IMR-90 (cell line): Measurements from ENCODE around the gene RFT1. TPM values are rescaled to one million over a fixed set of nuclear protein-coding genes. Genes with fewer than 3 reads are reported as not detected.

Experiments
- ATAC-seq: fragments of 200-7000 bp; cut with Tn5 transposase; 2 replicates; pipeline ENCODE4 v1.9.1; 2020; ENCODE audit warnings: low read depth, mild to moderate bottlenecking, moderate library complexity
- BruUV-seq: library from RNA; stranded (reverse); fragments of 400-500 nt; replicated peaks from 2 replicates; lab custom pipeline; 2021; lab: Mats Ljungman, UMichigan
- CTCF ChIA-PET: fragments of 300-600 bp; formaldehyde crosslinking; extraction: SDS; loops from one replicate; lab custom pipeline; 2021; ENCODE audit warnings: antibody characterized with exemption; lab: Yijun Ruan, JAX
- POLR2A ChIA-PET: fragments of 300-600 bp; sonication (Branson Sonifier 250); formaldehyde crosslinking; loops from one replicate; lab custom pipeline; 2022; ENCODE audit warnings: antibody characterized with exemption; ENCODE audit not compliant: unreplicated experiment; lab: Charles Lee
- DNase-seq: peaks from one replicate; pipeline ENCODE4 v3.0.0; 2013
- H2AFZ ChIP-seq: replicated peaks from 2 replicates; pipeline ENCODE3; 2013; ENCODE audit warnings: low read length, mild to moderate bottlenecking; ENCODE audit not compliant: poor library complexity
- H2AK5ac ChIP-seq: 2 replicates; pipeline ENCODE4 v1.6.1; 2013; ENCODE audit warnings: low read depth, low read length, inconsistent platforms
- H2AK9ac ChIP-seq: replicated peaks from 2 replicates; pipeline ENCODE3; 2013; ENCODE audit warnings: mild to moderate bottlenecking, low read depth, low read length, moderate library complexity; ENCODE audit not compliant: poor library complexity
- H2BK120ac ChIP-seq: 2 replicates; pipeline ENCODE4 v1.6.1; 2013; ENCODE audit warnings: low read depth, low read length, inconsistent platforms
- H2BK15ac ChIP-seq: 3 replicates; pipeline ENCODE4 v1.6.1; 2013; ENCODE audit warnings: low read depth, low read length, inconsistent platforms
- H2BK20ac ChIP-seq: 2 replicates; pipeline ENCODE4 v1.6.1; 2013; ENCODE audit warnings: low read depth, mild to moderate bottlenecking, inconsistent platforms, low read length, moderate library complexity
- H2BK5ac ChIP-seq: 2 replicates; pipeline ENCODE4 v1.6.1; 2013; ENCODE audit warnings: mild to moderate bottlenecking, low read depth, low read length, inconsistent platforms; ENCODE audit not compliant: poor library complexity, severe bottlenecking
- H3K14ac ChIP-seq: replicated peaks from 2 replicates; pipeline ENCODE4 v1.6.1; 2013; ENCODE audit warnings: low read depth, low read length, inconsistent platforms
- H3K18ac ChIP-seq: 2 replicates; pipeline ENCODE4 v1.6.1; 2013; ENCODE audit warnings: low read depth, low read length, control low read depth
- H3K23ac ChIP-seq: 2 replicates; pipeline ENCODE4 v1.6.1; 2013; ENCODE audit warnings: low read depth, low read length, inconsistent platforms
- H3K27ac ChIP-seq: 2 replicates; pipeline ENCODE4 v1.5.1; 2013; ENCODE audit warnings: mild to moderate bottlenecking, control low read depth, low read length; ENCODE audit not compliant: insufficient read depth
- H3K27me3 ChIP-seq: 2 replicates; pipeline ENCODE4 v1.6.1; 2013; ENCODE audit warnings: low read length; ENCODE audit not compliant: control insufficient read depth, insufficient read depth
- H3K36me3 ChIP-seq: 2 replicates; pipeline ENCODE4 v1.6.1; 2013; ENCODE audit warnings: low read length, mixed read lengths; ENCODE audit not compliant: control insufficient read depth, insufficient read depth
- H3K4ac ChIP-seq: 2 replicates; pipeline ENCODE4 v1.6.1; 2013; ENCODE audit warnings: low read depth, low read length, inconsistent platforms
- H3K4me1 ChIP-seq: 2 replicates; pipeline ENCODE4 v1.6.1; 2013; ENCODE audit warnings: low read length, mixed read lengths; ENCODE audit not compliant: control insufficient read depth, insufficient read depth
- H3K4me2 ChIP-seq: 2 replicates; pipeline ENCODE4 v1.6.1; 2013; ENCODE audit warnings: low read depth, mild to moderate bottlenecking, control low read depth, low read length, moderate library complexity
- H3K4me3 ChIP-seq: 2 replicates; pipeline ENCODE4 v1.5.1; 2013; ENCODE audit warnings: low read depth, mild to moderate bottlenecking, control low read depth, low read length, moderate library complexity; ENCODE audit not compliant: insufficient read depth
- H3K56ac ChIP-seq: 2 replicates; pipeline ENCODE4 v1.6.1; 2013; ENCODE audit warnings: low read length, inconsistent platforms; ENCODE audit not compliant: insufficient read depth; ENCODE audit errors: extremely low read depth
- H3K79me1 ChIP-seq, 2 experiments: 2 replicates each; pipeline ENCODE4 v1.6.1; 2013; ENCODE audit warnings: low read length in 2 of 2, inconsistent platforms in 1 of 2, low read depth in 1 of 2
- H3K9ac ChIP-seq: 2 replicates; pipeline ENCODE4 v1.6.1; 2013; ENCODE audit warnings: low read depth, low read length, control low read depth
- H3K9me1 ChIP-seq: 2 replicates; pipeline ENCODE4 v1.6.1; 2013; ENCODE audit warnings: low read length, inconsistent platforms; ENCODE audit not compliant: insufficient read depth
- H3K9me3 ChIP-seq: 2 replicates; pipeline ENCODE4 v1.6.1; 2013; ENCODE audit warnings: low read length; ENCODE audit not compliant: control insufficient read depth, insufficient read depth
- H4K20me1 ChIP-seq: 2 replicates; pipeline ENCODE4 v1.6.1; 2013; ENCODE audit warnings: low read length, inconsistent platforms; ENCODE audit not compliant: insufficient read depth
- H4K5ac ChIP-seq: 2 replicates; pipeline ENCODE4 v1.6.1; 2013; ENCODE audit warnings: mild to moderate bottlenecking, low read depth, low read length, control low read depth
- H4K8ac ChIP-seq, 2 experiments: 2 replicates each; pipeline ENCODE4 v1.6.1; 2013; ENCODE audit warnings: low read depth in 2 of 2, low read length in 2 of 2, control low read depth in 1 of 2, inconsistent platforms in 1 of 2
- H4K91ac ChIP-seq: 2 replicates; pipeline ENCODE4 v1.6.1; 2013; ENCODE audit warnings: low read depth, low read length, inconsistent platforms; ENCODE audit not compliant: insufficient read depth
- BHLHE40 ChIP-seq: fragments of 150-350 bp; IDR thresholded peaks from 2 replicates; pipeline ENCODE4 v1.6.1; 2016; ENCODE audit warnings: mild to moderate bottlenecking, low read depth, low read length
- CEBPB ChIP-seq: IDR thresholded peaks from 2 replicates; pipeline ENCODE4 v1.6.1; 2012; ENCODE audit warnings: low read depth, low read length, improper control_type of control experiment
- FOS ChIP-seq: fragments of 150-350 bp; IDR thresholded peaks from 2 replicates; pipeline ENCODE4 v1.6.1; 2016; ENCODE audit warnings: low read depth, low read length
- MAFK ChIP-seq: IDR thresholded peaks from 2 replicates; pipeline ENCODE4 v1.6.1; 2012; ENCODE audit warnings: low read depth, low read length, improper control_type of control experiment
- MAZ ChIP-seq: IDR thresholded peaks from 2 replicates; pipeline ENCODE4 v1.6.1; 2012; ENCODE audit warnings: low read depth, mild to moderate bottlenecking, low read length, improper control_type of control experiment, moderate library complexity, borderline replicate concordance
- MXI1 ChIP-seq: IDR thresholded peaks from 2 replicates; pipeline ENCODE4 v1.6.1; 2012; ENCODE audit warnings: low read depth, mild to moderate bottlenecking, low read length, moderate library complexity, borderline replicate concordance
- POLR2A ChIP-seq: IDR thresholded peaks from 2 replicates; pipeline ENCODE4 v1.6.1; 2012; ENCODE audit warnings: mild to moderate bottlenecking, low read depth, low read length
- RAD21 ChIP-seq: IDR thresholded peaks from 2 replicates; pipeline ENCODE4 v1.6.1; 2012; ENCODE audit warnings: low read length, improper control_type of control experiment
- RCOR1 ChIP-seq: IDR thresholded peaks from 2 replicates; pipeline ENCODE4 v1.6.1; 2012; ENCODE audit warnings: mild to moderate bottlenecking, low read length, improper control_type of control experiment; ENCODE audit not compliant: insufficient replicate concordance
- RFX5 ChIP-seq: IDR thresholded peaks from 2 replicates; pipeline ENCODE4 v1.8.0; 2012; ENCODE audit warnings: low read depth, mild to moderate bottlenecking, low read length, moderate library complexity
- SMC3 ChIP-seq: fragments of 150-350 bp; IDR thresholded peaks from 2 replicates; pipeline ENCODE4 v1.6.1; 2016; ENCODE audit warnings: low read depth, mild to moderate bottlenecking, antibody characterized with exemption, low read length, moderate library complexity
- WGBS, 2 experiments: methylation state at CpG; one replicate each; pipeline versions ENCODE4 v1.1.5 to v1.1.7; 2013; ENCODE audit warnings: missing lambda C conversion rate in 2 of 2; ENCODE audit not compliant: insufficient read length in 1 of 2; ENCODE audit errors: extremely low coverage in 2 of 2; 5-methylcytosine and 5-hydroxymethylcytosine counted together
- dilution Hi-C: fragments of 300-500 bp; cut with HindIII; formaldehyde crosslinking; loops from one replicate; pipeline ENCODE4 v1.14.3; 2018; ENCODE audit warnings: low sequenced_read_pairs; ENCODE audit not compliant: unreplicated experiment
- in situ Hi-C: fragments of 300-500 bp; cut with MboI; formaldehyde crosslinking; loops from 3 replicates; pipeline ENCODE4 v1.14.3; 2019; ENCODE audit warnings: low sequenced_read_pairs, inconsistent platforms, mixed read lengths
- intact Hi-C: fragments of 100-400 bp; cut with micrococcal nuclease; formaldehyde crosslinking; loops from 2 replicates; pipeline ENCODE4 v1.10.0; 2022
- polyA plus RNA-seq, 3 experiments: library from polyadenylated mRNA; depleted of rRNA; stranded (reverse); fragments of >200 nt; gene quantifications; 2 replicates each; pipeline ENCODE4 v1.2.3, GENCODE V29; 2012; ENCODE audit warnings: low replicate concordance in 1 of 3
- total RNA-seq: library from RNA; depleted of rRNA; stranded (reverse); fragments of >200 nt; gene quantifications from 2 replicates; pipeline ENCODE4 v1.2.3, GENCODE V29; 2012
- TF ChIP-seq, protein P1 (sequence below): fragments of 150-350 bp; IDR thresholded peaks from 2 replicates; pipeline ENCODE4 v1.6.1; 2016; ENCODE audit warnings: low read depth, mild to moderate bottlenecking, low read length, moderate library complexity, borderline replicate concordance
- TF ChIP-seq, protein P2 (sequence below): conservative IDR thresholded peaks from 2 replicates; pipeline ENCODE4 v1.5.1; 2012; ENCODE audit warnings: mild to moderate bottlenecking, low read depth, low read length, improper control_type of control experiment
- TF ChIP-seq, protein P3 (sequence below): fragments of 150-350 bp; IDR thresholded peaks from 2 replicates; pipeline ENCODE4 v1.6.1; 2017; ENCODE audit warnings: mild to moderate bottlenecking, antibody characterized with exemption, low read length, low read depth

RFT1 gene
- total and polyA plus RNA-seq, 2 of the 4 experiments (the other 2 are of a cell fraction): 14.5 to 23.5 TPM

DNA sequence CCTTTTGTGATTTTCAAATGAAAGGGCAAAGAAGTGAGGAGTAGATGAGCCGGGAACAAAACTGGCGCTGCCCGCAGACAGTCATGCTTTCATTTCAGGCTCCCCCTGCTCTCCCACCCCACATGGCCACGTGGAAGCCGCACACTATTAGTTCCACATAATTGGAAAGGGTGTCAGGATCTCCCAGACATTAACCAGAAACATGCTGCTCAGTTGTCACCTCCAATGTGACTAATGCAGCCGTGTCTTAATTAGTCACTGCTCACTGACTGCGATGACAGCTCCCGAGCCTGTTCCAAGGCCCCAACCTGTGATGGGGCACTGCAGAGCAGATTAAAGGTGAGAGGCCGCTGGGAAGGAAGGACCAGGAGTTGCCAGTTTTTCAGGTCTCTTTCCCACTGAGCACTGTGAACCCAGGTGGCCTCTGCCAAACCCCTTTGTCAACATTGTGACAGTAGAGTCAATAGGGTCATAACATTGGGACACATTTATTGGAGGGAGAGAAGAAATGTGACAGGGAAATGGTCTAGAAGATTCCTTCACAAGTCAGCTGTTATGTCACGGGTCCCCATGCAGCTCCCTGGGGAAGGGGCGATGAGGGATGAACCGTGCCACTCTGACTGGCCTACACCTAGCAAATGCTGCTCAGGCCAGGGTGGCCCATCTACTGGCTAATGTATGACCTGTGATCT, 45.8 kb downstream of the RFT1 start:
- in situ Hi-C loops (no loop called here), dilution Hi-C loops (no loop called here)
- WGBS, 2 experiments: 90% methylated on average over 4 of the region's 12 CpGs; no CpG with 5 or more reads in 1 of the 2 experiments

More for the DNA sequence above, 45.8 kb downstream of the RFT1 start:
- no peak overlapping the region for H2AK5ac ChIP-seq
- no peaks in the 10 kb centered on the region; the same call in 1 of the 2 replicates for H4K20me1 ChIP-seq
- TF ChIP-seq, protein P1, sequence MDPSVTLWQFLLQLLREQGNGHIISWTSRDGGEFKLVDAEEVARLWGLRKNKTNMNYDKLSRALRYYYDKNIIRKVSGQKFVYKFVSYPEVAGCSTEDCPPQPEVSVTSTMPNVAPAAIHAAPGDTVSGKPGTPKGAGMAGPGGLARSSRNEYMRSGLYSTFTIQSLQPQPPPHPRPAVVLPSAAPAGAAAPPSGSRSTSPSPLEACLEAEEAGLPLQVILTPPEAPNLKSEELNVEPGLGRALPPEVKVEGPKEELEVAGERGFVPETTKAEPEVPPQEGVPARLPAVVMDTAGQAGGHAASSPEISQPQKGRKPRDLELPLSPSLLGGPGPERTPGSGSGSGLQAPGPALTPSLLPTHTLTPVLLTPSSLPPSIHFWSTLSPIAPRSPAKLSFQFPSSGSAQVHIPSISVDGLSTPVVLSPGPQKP: no peak
- TF ChIP-seq MAZ (no peak), SMC3 (no peak), MXI1 (no peak), CEBPB (no peak), BHLHE40 (no peak), RFX5 (no peak), MAFK (no peak), RAD21 (no peak), RCOR1 (no peak), POLR2A (no peak), FOS (no peak)
- TF ChIP-seq, protein P2, sequence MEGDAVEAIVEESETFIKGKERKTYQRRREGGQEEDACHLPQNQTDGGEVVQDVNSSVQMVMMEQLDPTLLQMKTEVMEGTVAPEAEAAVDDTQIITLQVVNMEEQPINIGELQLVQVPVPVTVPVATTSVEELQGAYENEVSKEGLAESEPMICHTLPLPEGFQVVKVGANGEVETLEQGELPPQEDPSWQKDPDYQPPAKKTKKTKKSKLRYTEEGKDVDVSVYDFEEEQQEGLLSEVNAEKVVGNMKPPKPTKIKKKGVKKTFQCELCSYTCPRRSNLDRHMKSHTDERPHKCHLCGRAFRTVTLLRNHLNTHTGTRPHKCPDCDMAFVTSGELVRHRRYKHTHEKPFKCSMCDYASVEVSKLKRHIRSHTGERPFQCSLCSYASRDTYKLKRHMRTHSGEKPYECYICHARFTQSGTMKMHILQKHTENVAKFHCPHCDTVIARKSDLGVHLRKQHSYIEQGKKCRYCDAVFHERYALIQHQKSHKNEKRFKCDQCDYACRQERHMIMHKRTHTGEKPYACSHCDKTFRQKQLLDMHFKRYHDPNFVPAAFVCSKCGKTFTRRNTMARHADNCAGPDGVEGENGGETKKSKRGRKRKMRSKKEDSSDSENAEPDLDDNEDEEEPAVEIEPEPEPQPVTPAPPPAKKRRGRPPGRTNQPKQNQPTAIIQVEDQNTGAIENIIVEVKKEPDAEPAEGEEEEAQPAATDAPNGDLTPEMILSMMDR: no peak
- TF ChIP-seq, protein P3, sequence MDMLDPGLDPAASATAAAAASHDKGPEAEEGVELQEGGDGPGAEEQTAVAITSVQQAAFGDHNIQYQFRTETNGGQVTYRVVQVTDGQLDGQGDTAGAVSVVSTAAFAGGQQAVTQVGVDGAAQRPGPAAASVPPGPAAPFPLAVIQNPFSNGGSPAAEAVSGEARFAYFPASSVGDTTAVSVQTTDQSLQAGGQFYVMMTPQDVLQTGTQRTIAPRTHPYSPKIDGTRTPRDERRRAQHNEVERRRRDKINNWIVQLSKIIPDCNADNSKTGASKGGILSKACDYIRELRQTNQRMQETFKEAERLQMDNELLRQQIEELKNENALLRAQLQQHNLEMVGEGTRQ: no peak
- no peak overlapping the region for H3K4me3 ChIP-seq
- no peak overlapping the region for H3K56ac ChIP-seq
- intact Hi-C loops: no loop called here
- H3K23ac ChIP-seq: no peak overlapping the region
- H3K4ac ChIP-seq: no peak overlapping the region
- no peaks in the 10 kb centered on the region for H3K27me3 ChIP-seq
- BruUV-seq: no TSS peak
- no peaks in the 10 kb centered on the region; the same call in 1 of the 2 replicates for H3K36me3 ChIP-seq
- no peak overlapping the region for H2AFZ ChIP-seq
- ChIA-PET CTCF (no interaction called here), POLR2A (no interaction called here)
- no peak overlapping the region for H3K18ac ChIP-seq
- H2AK9ac ChIP-seq: peak overlapping the region; percentile 48
- H3K4me1 ChIP-seq: peaks cover 12% of the 10 kb centered on the region; the same call in 1 of the 2 replicates
- no peak overlapping the region for H2BK20ac ChIP-seq
- H3K9me1 ChIP-seq: peaks cover 3% of the 10 kb centered on the region; the same call in 1 of the 2 replicates
- no peak overlapping the region for H2BK5ac ChIP-seq
- no peak overlapping the region for H3K4me2 ChIP-seq
- H4K8ac ChIP-seq: no peak overlapping the region
- H4K91ac ChIP-seq: no peak overlapping the region
- no peak overlapping the region for H3K27ac ChIP-seq
- H3K79me1 ChIP-seq: no peaks in the 10 kb centered on the region
- no peak overlapping the region for H2BK120ac ChIP-seq
- no peak overlapping the region for H2BK15ac ChIP-seq
- H3K9me3 ChIP-seq: no peaks in the 10 kb centered on the region
- H3K14ac ChIP-seq: no peak overlapping the region
- ATAC-seq: no peak
- no peak overlapping the region for H3K9ac ChIP-seq
- no peak for DNase-seq
- no peak overlapping the region for H4K5ac ChIP-seq
